NCI-H1436 treated with DMSO at 0.1 percent for 48 hours (cell line): Measurements from ENCODE around the gene SIPA1L3.

Experiments
- DNase-seq: peaks from one replicate; lab custom pipeline; 2025; lab: John Stamatoyannopoulos, UW

The SIPA1L3 gene

DNA sequence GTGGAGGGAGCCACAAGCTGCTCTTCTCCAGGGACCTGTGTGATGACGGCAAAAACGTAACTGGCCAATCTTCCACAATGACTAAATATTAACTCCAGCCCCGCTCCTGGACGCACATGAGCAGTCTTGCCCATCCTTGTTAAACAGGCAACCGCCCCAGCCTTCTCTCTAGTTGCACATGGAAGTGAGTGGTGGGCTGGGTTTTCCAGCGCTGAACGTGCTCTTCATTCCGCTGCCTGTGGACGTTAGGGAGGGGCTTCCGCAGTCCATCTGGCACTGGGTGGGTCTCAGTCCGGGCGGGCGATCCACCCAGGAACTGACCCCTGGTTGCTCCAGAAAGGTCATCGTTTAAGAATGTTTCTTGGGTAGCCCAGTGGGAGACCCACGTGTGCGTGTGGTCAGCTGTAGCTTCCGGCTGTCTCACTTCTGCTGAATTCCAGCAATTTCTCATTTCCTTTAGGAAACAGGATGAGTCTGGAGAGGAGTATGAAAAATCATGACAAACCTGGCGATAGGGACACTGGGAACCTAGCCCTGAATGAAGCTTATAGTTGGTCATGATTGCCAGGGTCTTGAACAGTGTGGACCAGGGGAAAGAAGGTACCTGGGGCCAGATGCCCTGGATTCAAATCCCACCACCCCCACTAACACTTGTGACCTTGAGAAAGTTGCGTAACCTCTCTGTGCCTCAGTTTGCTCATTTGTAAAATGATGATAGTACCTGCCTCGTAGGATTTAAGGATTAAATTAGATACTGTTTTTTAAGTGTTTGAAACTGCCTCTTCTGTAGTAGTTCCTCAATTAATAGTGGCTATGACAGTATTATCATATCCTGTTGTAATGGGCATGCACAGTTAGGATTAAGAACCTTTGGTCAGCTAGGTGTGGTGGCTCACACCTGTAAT is 92.6 kb downstream of the SIPA1L3 start:
- no peak for DNase-seq

GRCh38 chr19:38001158-38001781 is 94.3 kb downstream of the SIPA1L3 start:
- no peak for DNase-seq

DNA sequence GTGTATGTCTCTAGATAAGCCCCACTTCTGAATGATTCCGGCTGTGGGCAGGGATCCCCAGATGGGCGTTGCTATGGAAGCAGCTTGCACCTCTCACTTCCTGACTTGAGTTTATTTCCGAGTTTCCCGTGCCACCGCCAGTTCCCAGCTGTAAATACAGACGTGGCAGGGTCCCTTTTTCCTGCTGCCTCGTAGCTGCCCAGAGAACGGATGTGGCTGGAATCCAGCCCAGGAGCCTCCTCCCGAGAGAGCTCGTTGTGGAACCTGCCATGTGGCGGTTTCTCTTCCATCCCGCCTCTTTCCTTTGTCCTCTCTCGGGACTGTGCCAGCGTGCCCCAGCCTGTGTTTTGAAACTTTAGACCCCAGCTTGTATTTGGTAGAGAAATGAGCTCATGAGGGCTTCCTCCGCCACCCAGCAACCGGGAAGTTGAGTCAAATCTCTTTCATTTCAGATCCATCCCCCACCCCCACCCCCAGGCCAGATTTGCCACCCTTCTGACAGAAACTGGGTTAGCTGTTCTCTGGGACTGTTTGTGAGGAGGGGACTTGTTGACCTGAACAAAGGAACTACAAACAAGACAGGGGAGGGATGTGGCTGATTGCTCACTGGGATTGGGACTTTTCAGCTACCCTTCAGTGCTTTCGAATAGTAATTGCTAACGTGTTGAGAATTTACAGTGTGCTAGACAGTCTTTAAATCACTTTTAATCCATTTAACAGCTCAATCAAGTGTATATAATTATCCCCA is 96.6 kb downstream of the SIPA1L3 start:
- DNase-seq = no peak

DNA sequence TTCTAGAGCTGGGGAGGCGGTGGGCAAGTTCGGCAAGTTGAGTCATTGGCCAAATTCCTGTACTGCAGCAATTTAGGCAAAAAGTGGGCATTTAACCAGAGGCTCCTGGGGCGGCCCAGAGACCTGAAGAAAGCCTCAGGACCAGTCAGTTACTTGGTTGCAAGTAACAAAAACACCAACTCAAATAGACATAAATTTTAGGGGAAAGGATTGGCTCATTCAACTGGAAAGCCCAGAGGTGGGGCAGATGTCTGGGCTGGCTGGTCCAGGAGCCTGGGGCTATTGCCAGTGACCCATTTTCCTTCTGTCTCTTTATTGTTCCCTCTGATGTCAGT is 97.1 kb downstream of the SIPA1L3 start:
- DNase-seq = no peak

DNA sequence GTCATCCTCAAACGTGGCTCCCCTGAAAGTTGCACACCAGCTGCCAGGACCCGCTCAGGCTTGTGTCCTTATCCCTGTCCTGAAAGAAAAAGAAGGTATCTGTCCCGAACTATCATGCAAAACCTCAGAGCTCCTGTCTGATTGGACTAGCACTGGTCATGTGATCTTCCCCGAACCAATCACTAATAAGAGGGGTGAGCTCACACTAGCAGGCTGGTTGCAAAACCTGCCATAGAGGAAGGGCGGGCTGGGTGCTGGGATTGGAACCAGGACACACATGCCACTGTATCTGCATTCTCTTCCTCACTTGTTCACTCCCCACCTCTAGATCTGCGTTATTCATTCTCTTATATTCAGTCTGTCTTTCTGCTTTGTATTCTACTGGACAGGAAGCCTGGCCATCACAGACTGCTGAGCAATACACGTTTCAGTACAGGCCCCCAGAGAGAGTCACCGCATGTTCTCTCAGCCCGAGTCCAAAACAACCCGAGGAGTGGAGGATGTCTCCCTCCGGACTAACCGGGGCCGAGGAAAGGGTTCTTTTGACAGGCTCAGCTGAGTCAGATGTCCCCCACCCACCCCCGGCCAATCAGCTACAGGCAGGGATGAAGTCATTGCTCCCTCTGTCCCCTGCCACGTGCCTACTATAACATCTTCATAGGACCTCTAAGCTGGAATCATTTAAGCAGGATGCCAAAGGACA is 97.7 kb downstream of the SIPA1L3 start:
- DNase-seq = peak; percentile 80

GRCh38 chr19:38005224-38005614 is 98.2 kb downstream of the SIPA1L3 start:
- no peak for DNase-seq

DNA sequence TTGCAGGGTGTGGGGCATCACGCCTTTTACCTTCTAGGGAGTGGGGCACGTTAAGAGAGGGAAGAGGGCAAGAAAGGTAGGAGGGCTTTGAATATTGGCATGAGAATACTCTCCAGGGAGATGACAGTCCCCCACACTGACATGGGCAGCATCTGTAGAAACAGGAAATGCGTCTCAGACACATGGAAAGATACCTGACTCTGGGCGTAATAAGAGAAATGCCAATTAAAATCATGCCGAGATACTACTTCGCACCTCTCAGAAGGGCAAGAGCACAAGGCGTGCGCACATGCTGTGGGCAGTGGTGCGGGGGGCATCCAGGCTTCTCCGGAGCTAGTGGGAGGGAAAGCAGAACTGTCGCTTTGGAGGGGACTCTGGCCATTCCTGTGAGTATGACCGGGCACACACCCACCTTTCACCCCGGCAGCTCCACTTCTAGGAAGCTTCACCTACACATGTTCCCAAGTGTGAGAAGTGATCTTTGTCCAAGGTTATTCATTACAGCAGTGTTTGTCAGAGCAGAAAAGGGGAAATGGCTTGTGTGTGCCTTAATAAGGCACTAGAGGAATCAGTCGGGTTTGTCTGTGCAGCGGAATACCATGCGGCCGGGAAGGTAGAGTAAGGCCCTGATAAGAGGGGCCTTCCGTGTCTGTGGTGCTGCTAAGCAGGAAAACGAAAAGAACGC is 99.5 kb downstream of the SIPA1L3 start:
- no peak for DNase-seq

GRCh38 chr19:38009650-38010242 is 102.7 kb downstream of the SIPA1L3 start:
- DNase-seq = no peak

GRCh38 chr19:38011426-38011825 is 104.4 kb downstream of the SIPA1L3 start:
- no peak for DNase-seq

GRCh38 chr19:38012290-38012689 is 105.3 kb downstream of the SIPA1L3 start:
- DNase-seq = no peak

DNA sequence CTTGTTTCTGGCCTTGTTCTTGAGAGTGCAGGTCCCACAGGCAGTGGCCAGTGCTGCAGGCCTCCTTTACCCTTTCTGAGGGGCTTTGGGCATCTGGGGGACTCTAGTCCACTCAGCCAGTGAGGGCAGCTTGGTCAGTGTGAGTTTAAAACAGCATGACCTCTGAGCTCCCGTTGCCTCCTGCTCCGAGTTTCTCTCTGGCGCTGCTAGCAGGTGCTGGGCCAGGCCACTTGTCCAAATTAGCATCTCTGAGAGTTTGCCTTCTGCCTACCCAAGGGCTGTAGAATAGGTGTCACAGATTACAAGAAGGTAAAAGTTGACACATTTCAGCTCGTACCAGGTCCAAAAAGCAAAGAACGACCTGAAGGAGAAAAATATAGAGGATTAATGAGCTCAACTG is 105.9 kb downstream of the SIPA1L3 start:
- DNase-seq = no peak

DNA sequence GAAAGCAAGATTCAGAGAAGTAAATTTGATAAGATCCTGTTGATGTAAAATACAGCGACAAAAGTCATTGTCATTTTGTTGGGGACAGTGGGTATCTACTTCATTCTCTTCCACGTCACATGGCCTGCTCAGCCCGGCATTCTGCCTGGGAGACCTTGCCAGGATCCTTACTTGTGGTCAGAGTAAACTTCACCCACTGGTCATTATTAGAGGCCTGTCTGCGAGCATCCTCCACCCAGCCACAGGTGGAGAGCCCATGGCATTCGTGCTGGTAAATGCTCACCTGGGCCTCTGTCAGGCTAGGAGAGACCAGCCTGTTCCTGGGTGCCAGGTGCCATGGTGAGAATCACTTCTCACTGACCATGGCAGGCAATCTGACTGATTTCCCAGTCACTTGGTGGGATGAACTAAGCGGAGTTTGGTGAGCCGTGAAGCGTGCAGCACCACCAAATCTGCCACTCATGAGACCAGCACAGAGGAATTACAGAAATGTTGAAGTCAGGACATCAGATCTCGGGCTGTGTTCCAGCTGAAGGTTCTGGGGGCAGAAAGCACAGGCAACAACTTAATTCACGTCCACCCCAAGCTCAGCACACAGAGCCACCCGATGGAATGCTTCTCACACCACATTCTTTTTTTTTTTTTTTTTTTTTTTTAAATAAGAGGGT is 107.0 kb downstream of the SIPA1L3 start:
- DNase-seq = no peak

GRCh38 chr19:38015216-38015615 is 108.2 kb downstream of the SIPA1L3 start:
- DNase-seq = no peak

DNA sequence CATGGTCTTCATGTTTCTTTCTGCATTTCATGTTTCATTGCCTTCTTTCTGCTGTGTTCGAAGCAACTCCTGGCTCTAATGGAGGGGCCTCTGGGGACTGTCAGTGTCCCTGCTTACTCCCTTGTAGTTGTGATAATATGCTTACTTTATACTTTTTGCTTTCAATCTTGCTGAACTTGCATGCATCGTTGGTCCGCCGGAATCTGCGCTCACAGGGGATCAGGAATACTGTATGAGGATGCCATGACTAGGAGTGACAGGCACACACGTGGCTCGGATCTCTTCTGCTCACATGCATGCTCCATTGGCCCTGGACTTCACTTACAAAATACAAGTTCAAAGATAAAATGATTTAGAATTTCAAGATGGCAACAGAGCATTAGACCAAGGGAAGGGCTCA is 108.8 kb downstream of the SIPA1L3 start:
- DNase-seq = no peak

DNA sequence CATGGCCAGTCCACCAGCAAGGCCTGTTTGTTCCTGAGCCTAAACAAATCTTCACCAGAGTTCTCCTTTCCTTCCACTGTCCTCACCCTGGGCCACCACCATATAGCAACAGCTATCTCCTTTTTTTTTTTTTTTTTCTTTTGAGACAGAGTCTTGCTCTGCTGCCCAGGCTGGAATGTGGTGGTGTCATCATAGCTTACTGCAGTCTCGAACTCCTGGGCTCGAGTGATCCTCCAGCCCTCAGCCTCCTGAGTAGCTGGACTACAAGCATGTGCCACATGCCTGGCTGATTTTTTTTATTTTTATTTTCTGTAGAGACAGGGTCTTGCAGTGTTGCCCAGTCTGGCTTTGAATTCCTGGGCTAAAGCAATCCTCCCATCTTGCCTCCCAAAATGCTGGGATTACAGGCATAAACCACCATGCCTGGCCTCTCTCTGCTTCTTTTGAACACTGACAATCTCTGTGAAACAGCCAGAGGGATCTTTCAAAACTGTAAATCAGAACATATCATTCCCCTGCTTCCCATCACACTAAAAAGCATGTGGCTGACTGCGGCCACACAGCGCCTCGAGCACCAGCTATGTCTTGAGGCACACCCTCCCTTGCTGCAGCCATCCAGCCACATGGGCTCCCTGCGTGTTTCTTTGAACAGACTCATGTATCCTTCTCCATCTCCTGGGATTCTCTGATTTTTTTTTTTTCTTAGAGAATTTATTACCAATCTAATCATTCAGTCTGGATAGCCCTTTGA is 110.6 kb downstream of the SIPA1L3 start:
- DNase-seq = no peak

DNA sequence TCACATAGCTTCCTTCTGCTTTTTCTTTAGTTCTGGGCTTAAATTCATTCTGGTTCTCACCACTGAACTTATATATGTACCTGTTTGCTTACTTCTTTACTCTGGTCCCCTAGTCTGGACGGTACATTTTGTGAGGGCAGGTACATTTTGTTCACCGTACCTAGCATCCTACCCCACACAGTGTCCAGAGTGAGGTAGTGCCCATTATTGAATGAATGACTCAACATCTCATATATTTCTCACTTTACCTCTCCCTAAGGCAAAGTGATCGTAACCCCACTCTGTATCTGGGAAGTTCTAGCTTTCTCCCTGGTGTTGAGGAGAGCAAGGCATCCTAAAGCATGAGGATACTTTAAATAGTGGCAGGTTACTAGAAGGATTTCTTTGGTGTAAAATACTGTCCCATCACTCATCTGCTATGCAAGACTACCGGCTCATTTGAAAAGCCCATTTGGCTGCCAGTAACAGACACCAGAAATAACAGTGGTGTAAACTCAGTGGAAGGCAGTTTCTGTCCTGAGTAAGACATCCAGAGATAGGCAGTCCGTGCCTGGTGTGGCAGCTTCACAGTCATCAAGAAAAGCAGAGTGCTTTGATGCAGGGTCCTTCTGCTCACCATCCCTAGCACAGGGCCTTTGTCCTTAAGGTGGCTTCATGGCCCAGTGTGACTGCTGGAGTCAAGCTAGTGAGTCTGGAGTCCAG is 111.8 kb downstream of the SIPA1L3 start:
- DNase-seq = no peak

GRCh38 chr19:38019396-38019724 is 112.4 kb downstream of the SIPA1L3 start:
- no peak for DNase-seq

GRCh38 chr19:38020311-38020710 is 113.3 kb downstream of the SIPA1L3 start:
- no peak for DNase-seq

- no peak for DNase-seq
Measured at GRCh38 chr19:38021352-38021751, 114.3 kb downstream of the SIPA1L3 start.
